Uterus (tissue), 2 donors: ENCODE measurements around the gene TMEM185B.

Source experiments
- POLR2A ChIP-seq, 2 donors: fragments of 450-650 bp; IDR thresholded peaks; one replicate each; pipeline ENCODE4 v1.6.1; 2016; ENCODE audit warnings: antibody characterized with exemption in 2 of 2, mild to moderate bottlenecking in 1 of 2, moderate library complexity in 1 of 2
- TF ChIP-seq, protein P1 (sequence below), 4 experiments: fragments of 200-600 bp in 2 of 4; fragments of 450-650 bp in 2 of 4; sonication (generic) in 2 of 4; IDR thresholded peaks; one replicate each; pipeline ENCODE4 v1.5.1; 2016 to 2019; ENCODE audit warnings: antibody characterized with exemption in 4 of 4, mild to moderate bottlenecking in 2 of 4, moderate library complexity in 1 of 4

DNA sequence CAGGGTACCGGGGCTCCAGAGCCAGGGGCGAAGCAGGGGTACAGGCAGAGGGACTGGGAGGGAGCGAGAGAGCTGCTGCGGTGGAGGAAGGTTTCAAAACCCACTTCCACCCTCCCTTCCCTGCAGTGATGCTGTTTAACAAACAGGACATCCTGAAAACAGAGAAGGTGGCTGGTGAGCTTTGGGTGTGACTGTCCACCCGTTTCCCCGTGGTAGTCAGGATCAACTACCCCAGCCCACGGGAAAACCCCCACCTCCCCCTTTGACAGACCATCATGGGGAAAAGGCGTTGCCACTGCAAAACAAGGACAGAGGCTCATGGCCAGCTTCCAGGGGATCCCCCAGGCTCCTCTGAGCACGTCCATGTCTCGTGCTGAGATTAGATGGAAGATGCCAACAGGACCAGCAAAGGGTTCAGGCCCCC lies 12.9 kb downstream of the TMEM185B start:
- TF ChIP-seq, protein P1, sequence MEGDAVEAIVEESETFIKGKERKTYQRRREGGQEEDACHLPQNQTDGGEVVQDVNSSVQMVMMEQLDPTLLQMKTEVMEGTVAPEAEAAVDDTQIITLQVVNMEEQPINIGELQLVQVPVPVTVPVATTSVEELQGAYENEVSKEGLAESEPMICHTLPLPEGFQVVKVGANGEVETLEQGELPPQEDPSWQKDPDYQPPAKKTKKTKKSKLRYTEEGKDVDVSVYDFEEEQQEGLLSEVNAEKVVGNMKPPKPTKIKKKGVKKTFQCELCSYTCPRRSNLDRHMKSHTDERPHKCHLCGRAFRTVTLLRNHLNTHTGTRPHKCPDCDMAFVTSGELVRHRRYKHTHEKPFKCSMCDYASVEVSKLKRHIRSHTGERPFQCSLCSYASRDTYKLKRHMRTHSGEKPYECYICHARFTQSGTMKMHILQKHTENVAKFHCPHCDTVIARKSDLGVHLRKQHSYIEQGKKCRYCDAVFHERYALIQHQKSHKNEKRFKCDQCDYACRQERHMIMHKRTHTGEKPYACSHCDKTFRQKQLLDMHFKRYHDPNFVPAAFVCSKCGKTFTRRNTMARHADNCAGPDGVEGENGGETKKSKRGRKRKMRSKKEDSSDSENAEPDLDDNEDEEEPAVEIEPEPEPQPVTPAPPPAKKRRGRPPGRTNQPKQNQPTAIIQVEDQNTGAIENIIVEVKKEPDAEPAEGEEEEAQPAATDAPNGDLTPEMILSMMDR (IDR thresholded peaks at IDR 0.05), result no peak
- TF ChIP-seq POLR2A (IDR thresholded peaks at IDR 0.05), result no peak
